Sigmoid colon (tissue), 7 donors: ENCODE measurements around the gene FER1L5. TPM values are rescaled to one million over a fixed set of nuclear protein-coding genes. Genes with fewer than 3 reads are reported as not detected.

ENCODE experiments used
- DNase-seq: peaks from one replicate; pipeline ENCODE4 v3.0.0-alpha.2; 2019
- H3K27ac ChIP-seq, 4 donors: fragments of 200-600 bp; sonication (generic); one replicate each; pipeline ENCODE4 v1.5.1; 2016 to 2019; ENCODE audit warnings: mild to moderate bottlenecking in 1 of 4
- H3K27me3 ChIP-seq, 3 donors: fragments of 200-600 bp; sonication (generic); one replicate each; pipeline ENCODE4 v1.5.1; 2019; ENCODE audit warnings: mild to moderate bottlenecking in 1 of 3
- H3K36me3 ChIP-seq, 4 donors: fragments of 200-600 bp; sonication (generic); one replicate each; pipeline ENCODE4 v1.5.1; 2016 to 2019
- H3K4me1 ChIP-seq, 4 donors: fragments of 200-600 bp; sonication (generic); one replicate each; pipeline ENCODE4 v1.5.1; 2017 to 2019
- H3K4me3 ChIP-seq, 4 donors: fragments of 200-600 bp; sonication (generic); one replicate each; pipeline ENCODE4 v1.5.1; 2017 to 2019; ENCODE audit warnings: mild to moderate bottlenecking in 2 of 4, moderate library complexity in 1 of 4
- H3K9me3 ChIP-seq, 4 donors: fragments of 200-600 bp in 3 of 4; sonication (generic) in 3 of 4; one replicate each; pipeline versions ENCODE4 v1.5.1 to v1.6.1; 2013 to 2019
- CTCF ChIP-seq, 4 experiments: fragments of 450-650 bp in 3 of 4; fragments of 200-600 bp in 1 of 4; IDR thresholded peaks; one replicate each; pipeline ENCODE4 v1.5.1; 2016 to 2019; ENCODE audit warnings: antibody characterized with exemption in 4 of 4, mild to moderate bottlenecking in 3 of 4, moderate library complexity in 2 of 4
- EP300 ChIP-seq, 4 donors: sonication (generic); formaldehyde crosslinking; IDR thresholded peaks; one replicate each; pipeline ENCODE4 v1.6.1; 2017; ENCODE audit warnings: antibody characterized with exemption in 4 of 4
- POLR2A ChIP-seq, 2 donors: fragments of 450-650 bp; IDR thresholded peaks; one replicate each; pipeline ENCODE4 v1.6.1; 2016; ENCODE audit warnings: antibody characterized with exemption in 2 of 2, mild to moderate bottlenecking in 2 of 2, moderate library complexity in 2 of 2
- POLR2AphosphoS5 ChIP-seq, 4 donors: sonication (generic); formaldehyde crosslinking; IDR thresholded peaks; one replicate each; pipeline ENCODE4 v1.6.1; 2017; ENCODE audit warnings: antibody characterized with exemption in 4 of 4
- WGBS, 2 donors: extraction: QIAGEN DNeasy Blood & Tissue Kit; methylation state at CpG; one replicate each; pipeline ENCODE4 v1.1.7; 2013; 5-methylcytosine and 5-hydroxymethylcytosine counted together
- intact Hi-C: fragments of 100-400 bp; cut with DNase I; formaldehyde crosslinking; loops from one replicate; pipeline ENCODE4 v1.15.1; 2023
- polyA plus RNA-seq, 3 donors: library from polyadenylated mRNA; stranded (reverse); fragments of 200-250 nt; gene quantifications; one replicate each; pipeline ENCODE4 v1.2.3, GENCODE V29; 2013
- total RNA-seq, 4 donors: library from RNA; depleted of rRNA; stranded (reverse); fragments of >200 nt; gene quantifications; one replicate each; pipeline ENCODE4 v1.1.0, GENCODE V29; 2016
- donor health status: healthy with polysubstance abuse.
- donor health status: Bipolar disorder and iron deficiency.
- donor health status: healthy.

FER1L5 gene
- total and polyA plus RNA-seq, 7 donors, result under 0.01 to 0.01 TPM; not detected in 5

DNA sequence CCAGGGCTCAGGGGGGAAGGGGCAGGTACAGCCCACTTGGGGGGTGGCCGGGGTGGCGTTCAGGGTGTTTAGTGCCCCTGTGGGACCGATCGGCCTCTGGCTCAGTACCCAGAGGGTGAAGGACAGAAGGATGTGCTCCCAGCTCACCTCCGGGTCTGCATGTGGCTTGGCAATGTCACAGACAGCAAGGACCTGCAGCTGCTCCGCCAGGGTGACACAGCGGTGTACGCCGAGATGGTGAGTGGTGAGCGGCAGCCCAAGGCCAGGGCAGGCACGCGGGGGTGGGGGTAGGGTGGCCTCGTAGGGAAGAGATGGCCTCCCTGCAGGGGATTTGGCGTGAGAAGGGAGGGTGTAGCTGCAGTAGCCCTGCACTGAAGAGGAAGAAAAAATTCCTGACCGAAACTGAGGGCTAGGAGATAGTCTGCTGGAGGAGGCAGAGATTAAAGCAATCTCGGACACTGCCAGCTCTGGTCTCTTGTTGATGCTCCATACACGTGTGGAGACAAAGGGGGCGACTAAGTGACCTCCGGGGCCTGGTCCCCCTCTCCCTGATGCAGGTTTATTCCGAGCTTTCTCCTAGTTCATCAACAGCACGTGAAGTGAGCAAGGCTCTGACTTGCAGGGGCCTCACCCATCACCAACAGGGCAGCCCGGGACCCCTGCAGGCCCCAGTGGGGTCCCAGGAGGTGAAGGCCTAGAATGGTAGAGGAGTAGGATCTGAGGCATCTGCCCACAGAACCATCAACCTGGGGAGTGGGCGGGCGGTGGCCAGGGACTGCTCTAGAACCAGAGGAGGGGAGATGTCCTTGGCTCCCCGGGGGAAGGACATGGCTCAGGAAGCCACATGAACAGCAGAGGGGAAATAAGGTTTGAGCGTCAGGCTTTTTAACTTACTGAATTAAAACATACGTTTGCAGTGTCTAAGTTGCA, 45.4 kb downstream of the FER1L5 start:
- peaks cover 0 to 23% (median 4%) of the 10 kb centered on the region in 3 donors for H3K27me3 ChIP-seq
- no peak overlapping the region for H3K4me3 ChIP-seq
- peaks cover 0 to 11% (median 8%) of the 10 kb centered on the region in 4 donors for H3K4me1 ChIP-seq
- intact Hi-C loops, result no loop called here
- H3K27ac ChIP-seq, result no peak overlapping the region
- TF ChIP-seq POLR2A (IDR thresholded peaks at IDR 0.05), result no peak
- no peak for TF ChIP-seq EP300 (IDR thresholded peaks at IDR 0.05)
- no peak for TF ChIP-seq CTCF (IDR thresholded peaks at IDR 0.05)
- no peak for TF ChIP-seq POLR2AphosphoS5 (IDR thresholded peaks at IDR 0.05)
- no peaks in the 10 kb centered on the region for H3K36me3 ChIP-seq
- 89% methylated on average over 27 of the region's 27 CpGs for WGBS, 2 donors
- no peaks in the 10 kb centered on the region for H3K9me3 ChIP-seq
- DNase-seq, result peak; percentile 48

DNA sequence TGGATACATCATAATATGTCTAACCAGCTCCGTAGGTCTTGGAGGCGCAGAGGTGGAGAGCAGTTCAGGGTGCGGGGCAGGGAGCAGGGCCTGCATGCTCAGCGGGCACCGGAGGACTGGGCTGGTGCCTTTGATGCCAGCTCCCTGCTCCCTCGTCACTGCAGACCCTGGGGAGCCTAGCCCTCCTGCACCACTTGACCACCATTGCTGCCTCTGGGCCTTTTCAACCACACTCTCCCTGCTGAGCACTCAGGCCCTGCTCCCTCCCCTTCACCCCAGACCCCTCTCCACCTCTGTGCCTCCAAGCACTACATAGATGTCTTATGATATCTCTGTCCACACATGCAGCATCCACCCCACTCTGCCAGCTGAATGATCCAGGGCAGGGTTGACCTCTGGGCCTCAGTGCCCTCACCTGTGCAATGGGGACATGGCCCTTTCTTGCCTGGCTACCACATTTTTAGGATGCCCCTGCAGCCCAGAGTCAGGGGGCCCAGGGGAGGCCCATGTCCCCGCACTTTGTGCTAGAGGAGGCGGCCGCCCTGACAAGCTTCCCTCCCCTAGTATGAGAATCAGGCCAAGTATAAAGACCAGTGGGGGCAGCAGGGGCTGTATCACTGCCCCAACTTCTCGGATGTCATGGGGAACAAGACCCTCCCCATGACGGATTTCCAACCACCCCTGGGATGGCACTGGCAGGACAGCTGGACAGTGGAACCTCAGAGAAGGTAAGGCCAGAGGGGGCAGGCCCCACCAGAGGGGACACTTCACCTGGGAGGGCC, 46.3 kb downstream of the FER1L5 start:
- Histone ChIP-seq H3K27me3 (peaks cover 0 to 17% (median 4%) of the 10 kb centered on the region in 3 donors), H3K36me3 (no peaks in the 10 kb centered on the region), H3K9me3 (no peaks in the 10 kb centered on the region), H3K4me3 (no peak overlapping the region), H3K4me1 (peaks cover 0 to 11% (median 8%) of the 10 kb centered on the region in 4 donors), H3K27ac (no peak overlapping the region)
- TF ChIP-seq POLR2AphosphoS5 (IDR thresholded peaks at IDR 0.05) (no peak), EP300 (IDR thresholded peaks at IDR 0.05) (no peak), POLR2A (IDR thresholded peaks at IDR 0.05) (no peak), CTCF (IDR thresholded peaks at IDR 0.05) (no peak)
- intact Hi-C loops, result no loop called here
- WGBS, 2 donors, result 96 to 97% methylated on average over 11 of the region's 11 CpGs
- no peak for DNase-seq

DNA sequence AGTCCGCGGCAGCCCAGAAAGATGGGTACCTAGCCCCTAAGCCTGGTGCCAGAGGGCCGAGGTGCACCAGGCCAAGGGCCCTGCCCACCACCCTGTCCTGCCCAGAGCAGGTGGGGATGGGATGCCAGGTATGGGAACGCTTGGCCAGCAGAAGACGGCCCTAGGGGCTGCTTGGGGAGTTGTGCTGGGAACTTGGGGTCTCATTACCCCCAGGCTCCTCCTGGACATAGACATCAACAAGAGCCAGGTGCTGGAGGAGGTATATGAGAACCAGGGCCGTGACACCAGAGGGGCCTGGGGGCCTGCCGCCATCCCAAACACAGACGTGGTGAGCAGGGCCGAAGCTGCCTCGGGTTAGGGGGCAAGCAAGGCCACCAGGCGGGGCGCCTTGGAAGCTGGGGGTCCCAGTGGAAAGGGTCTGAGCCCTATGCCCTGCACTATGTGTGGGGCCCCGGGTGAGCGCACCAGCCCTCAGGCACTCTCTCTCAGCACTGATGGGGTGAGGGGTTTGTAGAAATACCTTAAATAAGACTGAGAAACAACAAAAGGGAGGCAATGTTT, 46.9 kb downstream of the FER1L5 start:
- TF ChIP-seq POLR2A (IDR thresholded peaks at IDR 0.05) (no peak), CTCF (IDR thresholded peaks at IDR 0.05) (no peak), POLR2AphosphoS5 (IDR thresholded peaks at IDR 0.05) (no peak)
- Histone ChIP-seq H3K9me3 (no peaks in the 10 kb centered on the region), H3K36me3 (no peaks in the 10 kb centered on the region), H3K27ac (no peak overlapping the region), H3K27me3 (peaks cover 0 to 17% (median 4%) of the 10 kb centered on the region in 3 donors), H3K4me1 (peaks cover 0 to 11% (median 8%) of the 10 kb centered on the region in 4 donors), H3K4me3 (no peak overlapping the region)
- WGBS, 2 donors, result 94 to 96% methylated on average over 14 of the region's 14 CpGs
- intact Hi-C loops, result no loop called here
- DNase-seq, result no peak

DNA sequence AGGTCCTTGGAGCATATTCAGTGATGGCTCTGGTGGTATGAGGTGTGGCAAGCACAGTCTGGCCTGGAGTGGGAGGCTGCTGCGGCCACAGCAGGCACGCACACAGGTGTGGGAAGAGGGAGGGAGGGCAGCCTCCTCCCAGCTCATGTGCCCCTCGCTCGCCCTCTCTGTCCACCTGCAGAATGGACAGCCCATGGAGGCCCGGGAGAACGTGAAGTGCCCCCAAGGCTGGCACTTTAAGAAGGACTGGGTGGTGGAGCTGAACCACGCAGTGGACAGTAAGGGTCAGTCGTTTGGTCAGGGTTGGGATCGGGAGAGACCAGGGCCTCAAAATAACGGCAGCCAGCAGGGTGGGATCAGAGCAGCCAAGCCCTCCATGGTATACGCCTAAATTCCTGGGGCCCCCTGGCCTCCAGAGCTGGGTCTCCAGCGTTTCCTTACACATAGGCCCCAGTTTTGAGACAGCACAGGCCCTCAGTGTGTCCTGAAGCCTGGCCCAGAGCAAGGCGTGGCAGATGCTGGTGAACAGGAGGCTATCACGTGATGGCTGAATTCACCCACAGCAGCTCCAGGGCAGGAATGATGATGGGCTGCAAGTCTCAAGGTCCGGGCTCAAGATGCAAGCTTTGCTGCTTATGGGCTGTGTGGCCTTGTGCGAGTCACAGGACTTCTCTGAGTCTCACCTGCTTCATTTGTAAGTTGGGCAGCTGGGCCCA, 47.9 kb downstream of the FER1L5 start:
- H3K4me1 ChIP-seq, result peaks cover 0 to 7% (median 6%) of the 10 kb centered on the region in 4 donors
- intact Hi-C loops, result no loop called here
- H3K27ac ChIP-seq, result no peak overlapping the region
- DNase-seq, result peak; percentile 51
- H3K36me3 ChIP-seq, result no peaks in the 10 kb centered on the region
- peaks cover 0 to 17% (median 4%) of the 10 kb centered on the region in 3 donors for H3K27me3 ChIP-seq
- H3K9me3 ChIP-seq, result no peaks in the 10 kb centered on the region
- 82 to 90% methylated on average over 16 of the region's 16 CpGs for WGBS, 2 donors
- TF ChIP-seq CTCF (IDR thresholded peaks at IDR 0.05) (no peak), POLR2A (IDR thresholded peaks at IDR 0.05) (no peak), EP300 (IDR thresholded peaks at IDR 0.05) (no peak), POLR2AphosphoS5 (IDR thresholded peaks at IDR 0.05) (no peak)
- H3K4me3 ChIP-seq, result no peak overlapping the region
